Measurements from ENCODE around the gene TRIM72.
"Not testable (repeated sequence)": the region's sequence is repeated elsewhere in the genome, so short reads cannot be mapped to it uniquely, and the experiment has no call there.

Gene TRIM72

GRCh38 chr16:31265329-31266245, 51.7 kb downstream of the TRIM72 start:
- TF ChIP-seq CTCF (IDR thresholded peaks at IDR 0.05; ENCODE audit: low read depth, low read length): no peak
- no peak overlapping the region for H3K4me3 ChIP-seq (ENCODE audit: low read depth, low read length)

- no peak for TF ChIP-seq CTCF (IDR thresholded peaks at IDR 0.05; ENCODE audit: low read depth, low read length)
These were observed 53.6 kb downstream of the TRIM72 start for GRCh38 chr16:31267332-31268032.

GRCh38 chr16:31268033-31268365, 54.1 kb downstream of the TRIM72 start:
- TF ChIP-seq CTCF (IDR thresholded peaks at IDR 0.05; ENCODE audit: low read depth, low read length): no peak
- no peak overlapping the region for H3K4me3 ChIP-seq (ENCODE audit: low read depth, low read length)

More at GRCh38 chr16:31267332-31268032, 53.6 kb downstream of the TRIM72 start:
- H3K4me3 ChIP-seq (ENCODE audit: low read depth, low read length): no peak overlapping the region

GRCh38 chr16:31268891-31269290, 55.0 kb downstream of the TRIM72 start:
- no peak for TF ChIP-seq CTCF (IDR thresholded peaks at IDR 0.05; ENCODE audit: low read depth, low read length)
- H3K4me3 ChIP-seq (ENCODE audit: low read depth, low read length): no peak overlapping the region

- no peak for TF ChIP-seq CTCF (IDR thresholded peaks at IDR 0.05; ENCODE audit: low read depth, low read length)
- no peak overlapping the region for H3K4me3 ChIP-seq (ENCODE audit: low read depth, low read length)
These were observed 55.6 kb downstream of the TRIM72 start for GRCh38 chr16:31269541-31269940.

GRCh38 chr16:31269973-31270372, 56.1 kb downstream of the TRIM72 start:
- not testable (repeated sequence) for H3K4me3 ChIP-seq (ENCODE audit: low read depth, low read length)

GRCh38 chr16:31270795-31271194, 56.9 kb downstream of the TRIM72 start:
- no peak overlapping the region for H3K4me3 ChIP-seq (ENCODE audit: low read depth, low read length)
- no peak for TF ChIP-seq CTCF (IDR thresholded peaks at IDR 0.05; ENCODE audit: low read depth, low read length)
